K562 (cell line): ENCODE measurements around the gene MECR. TPM values are rescaled to one million over a fixed set of nuclear protein-coding genes. Genes with fewer than 3 reads are reported as not detected.
A peak's percentile ranks its signal among the peaks of the same experiment; 100 is the strongest.

Source experiments
- FOXA3 ChIP-seq, 2 experiments: fragments of 450-650 bp in 1 of 2; sonication (generic) in 1 of 2; formaldehyde crosslinking; IDR thresholded peaks in 1 of 2; conservative IDR thresholded peaks in 1 of 2; 2 replicates each; pipeline versions ENCODE4 v1.4.0 to v1.8.0; 2020 to 2022; ENCODE audit warnings: mild to moderate bottlenecking in 2 of 2, missing genetic modification reagents in 1 of 2
- GTF2B ChIP-seq: IDR thresholded peaks from 2 replicates; pipeline ENCODE4 v1.6.1; 2011; ENCODE audit not compliant: insufficient read length; ENCODE audit errors: extremely low read depth
- JUND ChIP-seq, 2 experiments: IDR thresholded peaks; 2 replicates in 1 of 2; 3 replicates in 1 of 2; pipeline ENCODE4 v1.6.1; 2011; ENCODE audit warnings: borderline replicate concordance in 2 of 2, low read depth in 2 of 2, low read length in 2 of 2, improper control_type of control experiment in 1 of 2, missing biosample characterization in 1 of 2, missing genetic modification characterization in 1 of 2, missing genetic modification reagents in 1 of 2
- RAD21 ChIP-seq, 2 experiments: fragments of 250-450 bp in 1 of 2; fragments of 450-650 bp in 1 of 2; sonication (Bioruptor Pico) in 1 of 2; formaldehyde crosslinking in 1 of 2; IDR thresholded peaks in 1 of 2; conservative IDR thresholded peaks in 1 of 2; 2 replicates each; pipeline versions ENCODE4 v1.4.0 to v1.8.0; 2020 to 2022; ENCODE audit warnings: mild to moderate bottlenecking in 2 of 2, moderate library complexity in 1 of 2
- RB1 ChIP-seq: fragments of 450-650 bp; IDR thresholded peaks from 2 replicates; pipeline ENCODE4 v1.6.1; 2017; ENCODE audit warnings: low read depth, mild to moderate bottlenecking
- ZNF165 ChIP-seq: fragments of 250-450 bp; sonication (Bioruptor Pico); IDR thresholded peaks from 2 replicates; pipeline ENCODE4 v1.4.0; 2020; ENCODE audit warnings: borderline replicate concordance
- polyA plus RNA-seq, 8 experiments: library from polyadenylated mRNA; depleted of rRNA in 4 of 8; stranded (reverse) in 5 of 8; unstranded in 3 of 8; fragments of >200 nt; fragmentation: Nextera tagmentation in 2 of 8; fragmentation: Illumina TruSeq in 1 of 8; extraction: Ambion mirVana in 2 of 8; extraction: Trizol in 1 of 8; gene quantifications; 2 replicates each; pipeline versions ENCODE4 v1.2.1 to v1.2.3, GENCODE V29; 2011 to 2014; ENCODE audit warnings: inconsistent platforms in 1 of 8, missing spikeins in 1 of 8
- total RNA-seq, 7 experiments: library from RNA; depleted of rRNA in 6 of 7; stranded (reverse); fragments of >200 nt in 6 of 7; fragmentation: Illumina TruSeq in 2 of 7; extraction: Trizol in 2 of 7; gene quantifications; 2 replicates each; pipeline versions ENCODE4 v1.2.1 to v1.2.3, GENCODE V29; 2011 to 2021; ENCODE audit warnings: low replicate concordance in 1 of 7
- TF ChIP-seq, protein P1 (sequence below), 3 experiments: IDR thresholded peaks in 2 of 3; conservative IDR thresholded peaks in 1 of 3; 2 replicates each; pipeline ENCODE4 v1.5.1; 2011 to 2012; ENCODE audit warnings: low read length in 3 of 3, mild to moderate bottlenecking in 3 of 3, control low read depth in 2 of 3, improper control_type of control experiment in 1 of 3, inconsistent platforms in 1 of 3, low read depth in 1 of 3, mixed read lengths in 1 of 3, moderate library complexity in 1 of 3; ENCODE audit not compliant: insufficient read depth in 2 of 3

MECR gene
- total and polyA plus RNA-seq, 9 of the 15 experiments (the other 6 are each of a cell fraction or from before 2014, with no cell fraction given) = 10.4 to 58.6 (median 42.9) TPM

GRCh38 chr1:29197590-29197924 is 33.2 kb downstream of the MECR start (continued):
- no peak for TF ChIP-seq GTF2B
- TF ChIP-seq RAD21 (CRISPR knock-in tag; conservative IDR thresholded peaks at IDR 0.05 in 1 of 2, IDR thresholded peaks at IDR 0.05 in 1 of 2) = peak; percentile 61 to 83; a peak in 3 of 4 replicates
- no peak for TF ChIP-seq JUND (IDR thresholded peaks at IDR 0.05; ENCODE audit: borderline replicate concordance, low read depth, low read length)
- TF ChIP-seq JUND (tag; IDR thresholded peaks at IDR 0.05; ENCODE audit: borderline replicate concordance, low read depth, low read length) = peak; percentile 55; the same call in 1 of the 3 replicates
- no peak for TF ChIP-seq ZNF165 (CRISPR knock-in tag)
- TF ChIP-seq FOXA3 (CRISPR knock-in tag; conservative IDR thresholded peaks at IDR 0.05 in 1 of 2, IDR thresholded peaks at IDR 0.05 in 1 of 2) = no peak
- TF ChIP-seq, protein P1, sequence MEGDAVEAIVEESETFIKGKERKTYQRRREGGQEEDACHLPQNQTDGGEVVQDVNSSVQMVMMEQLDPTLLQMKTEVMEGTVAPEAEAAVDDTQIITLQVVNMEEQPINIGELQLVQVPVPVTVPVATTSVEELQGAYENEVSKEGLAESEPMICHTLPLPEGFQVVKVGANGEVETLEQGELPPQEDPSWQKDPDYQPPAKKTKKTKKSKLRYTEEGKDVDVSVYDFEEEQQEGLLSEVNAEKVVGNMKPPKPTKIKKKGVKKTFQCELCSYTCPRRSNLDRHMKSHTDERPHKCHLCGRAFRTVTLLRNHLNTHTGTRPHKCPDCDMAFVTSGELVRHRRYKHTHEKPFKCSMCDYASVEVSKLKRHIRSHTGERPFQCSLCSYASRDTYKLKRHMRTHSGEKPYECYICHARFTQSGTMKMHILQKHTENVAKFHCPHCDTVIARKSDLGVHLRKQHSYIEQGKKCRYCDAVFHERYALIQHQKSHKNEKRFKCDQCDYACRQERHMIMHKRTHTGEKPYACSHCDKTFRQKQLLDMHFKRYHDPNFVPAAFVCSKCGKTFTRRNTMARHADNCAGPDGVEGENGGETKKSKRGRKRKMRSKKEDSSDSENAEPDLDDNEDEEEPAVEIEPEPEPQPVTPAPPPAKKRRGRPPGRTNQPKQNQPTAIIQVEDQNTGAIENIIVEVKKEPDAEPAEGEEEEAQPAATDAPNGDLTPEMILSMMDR (IDR thresholded peaks at IDR 0.05 in 2 of 3, conservative IDR thresholded peaks at IDR 0.05 in 1 of 3; ENCODE audit: insufficient read depth in 2 of 3, low read depth in 1 of 3, low read length in 3 of 3) = peak; percentile 65 to 79 (median 75)
- peak; percentile 26; the same call in 1 of the 2 replicates for TF ChIP-seq RB1
